ENCODE measurements around the gene CTAG1A.

- TF ChIP-seq POLR2AphosphoS5 (IDR thresholded peaks at IDR 0.05) (no peak), CTCF (IDR thresholded peaks at IDR 0.05) (no peak), POLR2A (IDR thresholded peaks at IDR 0.05) (no peak), EP300 (IDR thresholded peaks at IDR 0.05) (no peak)
Measured at GRCh38 chrX:154598656-154599055, 13.7 kb downstream of the CTAG1A start.
